Measurements from ENCODE around the gene KRTAP4-8. TPM values are rescaled to one million over a fixed set of nuclear protein-coding genes. Genes with fewer than 3 reads are reported as not detected.

Gene KRTAP4-8
- total and polyA plus RNA-seq, 2 of the 8 experiments (the other 6 are each of a cell fraction or from before 2014, with no cell fraction given), result not detected

GRCh38 chr17:41096055-41096454 is 1.9 kb downstream of the KRTAP4-8 start:
- Histone ChIP-seq H3K4ac (replicated peaks; ENCODE audit: insufficient read length, low read depth, low read length) (no peak overlapping the region), H2BK15ac (ENCODE audit: low read length) (no peak overlapping the region), H2AFZ (ENCODE audit: low read length) (no peak overlapping the region), H3K23me2 (ENCODE audit: low read depth, low read length) (no peaks in the 10 kb centered on the region), H2BK20ac (ENCODE audit: low read length) (no peak overlapping the region), H3K56ac (replicated peaks; ENCODE audit: insufficient read length, low read depth, low read length) (no peak overlapping the region), H4K8ac (ENCODE audit: extremely low read depth, insufficient read depth, low read length) (no peak overlapping the region), H2AK5ac (ENCODE audit: low read depth, low read length) (no peak overlapping the region), H3K36me3 (ENCODE audit: control insufficient read depth in 2 of 4, insufficient read depth in 4 of 4, low read length in 3 of 4) (no peaks in the 10 kb centered on the region), H3K4me3 (ENCODE audit: extremely low read depth in 1 of 4, insufficient read depth in 2 of 4, low read depth in 3 of 4, low read length in 4 of 4) (no peak overlapping the region), H2BK12ac (ENCODE audit: low read depth, low read length) (no peak overlapping the region), H3K14ac (ENCODE audit: insufficient read length) (no peak overlapping the region), H3K27me3 (replicated peaks in 1 of 4; ENCODE audit: control insufficient read depth in 3 of 4, extremely low read depth in 1 of 4, insufficient read depth in 3 of 4, low read length in 3 of 4) (no peaks in the 10 kb centered on the region), H3K18ac (ENCODE audit: extremely low read depth, low read length) (no peak overlapping the region), H3K23ac (ENCODE audit: insufficient read length) (no peak overlapping the region), H3K9ac (replicated peaks in 1 of 4; ENCODE audit: extremely low read depth in 1 of 4, low read depth in 3 of 4, low read length in 3 of 4) (no peak overlapping the region), H3K4me2 (ENCODE audit: insufficient read depth in 1 of 2, low read depth in 2 of 2, low read length in 2 of 2) (no peak overlapping the region), H3K79me2 (ENCODE audit: control insufficient read depth in 1 of 2, insufficient read depth in 2 of 2, low read length in 2 of 2) (no peaks in the 10 kb centered on the region), H4K91ac (replicated peaks; ENCODE audit: insufficient read length, low read length) (no peak overlapping the region), H2BK120ac (replicated peaks; ENCODE audit: low read depth, low read length) (no peak overlapping the region), H2BK5ac (ENCODE audit: low read depth, low read length) (no peak overlapping the region), H3K27ac (ENCODE audit: low read depth, low read length) (no peak overlapping the region), H3K79me1 (ENCODE audit: low read depth, low read length) (no peaks in the 10 kb centered on the region), H3K4me1 (replicated peaks in 1 of 4; ENCODE audit: control insufficient read depth in 3 of 4, insufficient read depth in 4 of 4, low read length in 3 of 4) (no peaks in the 10 kb centered on the region), H4K5ac (ENCODE audit: insufficient read length, low read depth, low read length) (no peak overlapping the region), H4K20me1 (replicated peaks in 1 of 2; ENCODE audit: control insufficient read depth in 1 of 2, insufficient read depth in 2 of 2, low read length in 2 of 2) (no peaks in the 10 kb centered on the region), H3K9me3 (ENCODE audit: insufficient read depth in 2 of 2, low read depth in 1 of 2, low read length in 1 of 2) (peaks cover 3 to 6% of the 10 kb centered on the region in 2 experiments; a peak in 1 of 4 replicates)
- DNase-seq (ENCODE audit: low read depth in 1 of 2, low spot score in 2 of 2), result no peak
- ChIA-PET POLR2A (ENCODE audit: partially characterized antibody) (no interaction called here), CTCF (ENCODE audit: partially characterized antibody) (no interaction called here)
- WGBS, 2 experiments (ENCODE audit: extremely low coverage in 1 of 2, insufficient coverage in 1 of 2, insufficient read length in 1 of 2, insufficient replicate concordance in 2 of 2, low coverage in 1 of 2, low lambda C conversion rate in 2 of 2, missing lambda C conversion rate in 1 of 2), result 86% methylated on average over 7 of the region's 7 CpGs; no CpG with 5 or more reads in 1 of the 2 experiments
- no peak for FAIRE-seq
- no peak for TF ChIP-seq SP4 (IDR thresholded peaks at IDR 0.05; ENCODE audit: low read length)
- TF ChIP-seq KDM5A (IDR thresholded peaks at IDR 0.05; ENCODE audit: low read length), result no peak
- no peak for TF ChIP-seq POLR2AphosphoS5 (IDR thresholded peaks at IDR 0.05; ENCODE audit: low read depth, low read length)
- no peak for TF ChIP-seq CREB1 (IDR thresholded peaks at IDR 0.05)
- TF ChIP-seq CHD2 (IDR thresholded peaks at IDR 0.05; ENCODE audit: low read length), result no peak
- no peak for TF ChIP-seq SIRT6 (IDR thresholded peaks at IDR 0.05; ENCODE audit: low read length)
- no peak for TF ChIP-seq SIX5 (IDR thresholded peaks at IDR 0.05; ENCODE audit: low read depth, low read length)
- no peak for TF ChIP-seq ATF3 (IDR thresholded peaks at IDR 0.05; ENCODE audit: insufficient read depth, low read depth, low read length)
- TF ChIP-seq SIN3A (conservative IDR thresholded peaks at IDR 0.05 in 1 of 2, IDR thresholded peaks at IDR 0.05 in 1 of 2; ENCODE audit: low read depth in 1 of 2, low read length in 2 of 2), result no peak
- no peak for TF ChIP-seq SRF (IDR thresholded peaks at IDR 0.05; ENCODE audit: low read depth, low read length)
- TF ChIP-seq RBBP5 (IDR thresholded peaks at IDR 0.05; ENCODE audit: borderline replicate concordance, low read depth, low read length), result no peak
- TF ChIP-seq JUND (IDR thresholded peaks at IDR 0.05; ENCODE audit: low read length), result no peak
- TF ChIP-seq EZH2 (IDR thresholded peaks at IDR 0.05; ENCODE audit: low read depth, low read length, severe bottlenecking), result no peak
- TF ChIP-seq TBP (IDR thresholded peaks at IDR 0.05; ENCODE audit: low read depth, low read length), result no peak
